Endothelial cell of umbilical vein (primary cell): ENCODE measurements around the gene GALK2. TPM values are rescaled to one million over a fixed set of nuclear protein-coding genes. Genes with fewer than 3 reads are reported as not detected.

ENCODE experiments used
- BruUV-seq: library from RNA; stranded (reverse); fragments of 400-500 nt; replicated peaks from 2 replicates; lab custom pipeline; 2021; lab: Mats Ljungman, UMichigan
- CTCF ChIA-PET: fragments of 300-600, 350-600 bp; sonication (Branson Sonifier 250); formaldehyde crosslinking; loops from one replicate; lab custom pipeline; 2021; ENCODE audit warnings: antibody characterized with exemption, inconsistent platforms; lab: Charles Lee
- POLR2A ChIA-PET: fragments of 300-600, 350-600 bp; sonication (Branson Sonifier 250); formaldehyde crosslinking; loops from one replicate; lab custom pipeline; 2021; ENCODE audit warnings: antibody characterized with exemption, inconsistent platforms; lab: Charles Lee
- DNase-seq: peaks from one replicate; pipeline ENCODE4 v3.0.0-alpha.2; 2011; ENCODE audit warnings: low read depth, low spot score
- FAIRE-seq: peaks from 2 replicates; lab custom pipeline; 2011; peaks lifted over from hg19 to GRCh38; lab: Jason Lieb, UNC
- H2AFZ ChIP-seq: 2 replicates; pipeline ENCODE4 v1.6.0; 2012; ENCODE audit warnings: low read depth, low read length, control low read depth, inconsistent platforms
- H3K27ac ChIP-seq: 2 replicates; pipeline ENCODE4 v1.5.1; 2011; ENCODE audit warnings: low read depth, mild to moderate bottlenecking, control low read depth, low read length, moderate library complexity; ENCODE audit not compliant: insufficient read depth
- H3K27me3 ChIP-seq, 2 experiments: 2 replicates each; pipeline versions ENCODE4 v1.6.0 to v1.6.1; 2011; ENCODE audit warnings: low read length in 2 of 2, mixed read lengths in 1 of 2; ENCODE audit not compliant: control insufficient read depth in 2 of 2, insufficient read depth in 2 of 2
- H3K36me3 ChIP-seq, 2 experiments: 2 replicates in 1 of 2; 3 replicates in 1 of 2; pipeline ENCODE4 v1.5.1; 2011; ENCODE audit warnings: low read length in 2 of 2, mild to moderate bottlenecking in 1 of 2, moderate library complexity in 1 of 2; ENCODE audit not compliant: control insufficient read depth in 2 of 2, insufficient read depth in 2 of 2; ENCODE audit errors: extremely low read depth in 1 of 2
- H3K4me1 ChIP-seq: 3 replicates; pipeline ENCODE4 v1.5.1; 2011; ENCODE audit warnings: mild to moderate bottlenecking, low read length; ENCODE audit not compliant: control insufficient read depth, insufficient read depth; ENCODE audit errors: extremely low read depth
- H3K4me2 ChIP-seq: 2 replicates; pipeline ENCODE4 v1.6.1; 2011; ENCODE audit warnings: low read length, control low read depth, mixed read lengths; ENCODE audit not compliant: insufficient read depth
- H3K4me3 ChIP-seq, 3 experiments: fragments of 200-600 bp in 1 of 3; sonication (generic), shearing (Covaris generic) in 1 of 3; replicated peaks in 1 of 3; 2 replicates each; pipeline ENCODE4 v1.5.1; 2011 to 2016; ENCODE audit warnings: control low read depth in 3 of 3, low read length in 3 of 3, mild to moderate bottlenecking in 2 of 3, inconsistent platforms in 1 of 3, low read depth in 1 of 3, moderate library complexity in 1 of 3; ENCODE audit not compliant: insufficient read depth in 1 of 3
- H3K79me2 ChIP-seq: 2 replicates; pipeline ENCODE4 v1.6.0; 2012; ENCODE audit warnings: low read length, inconsistent platforms; ENCODE audit not compliant: control insufficient read depth, insufficient read depth
- H3K9ac ChIP-seq: replicated peaks from 2 replicates; pipeline ENCODE3; 2011; ENCODE audit warnings: low read length, control low read depth; ENCODE audit not compliant: insufficient read depth; ENCODE audit errors: extremely low read depth
- H3K9me1 ChIP-seq: replicated peaks from 3 replicates; pipeline ENCODE4 v1.6.0; 2011; ENCODE audit warnings: mild to moderate bottlenecking, low read length; ENCODE audit not compliant: control insufficient read depth, insufficient read depth; ENCODE audit errors: extremely low read depth
- H3K9me3 ChIP-seq: replicated peaks from 2 replicates; pipeline ENCODE4 v1.5.1; 2012; ENCODE audit warnings: low read length, inconsistent platforms; ENCODE audit not compliant: control insufficient read depth, insufficient read depth
- H4K20me1 ChIP-seq: replicated peaks from 2 replicates; pipeline ENCODE3; 2011; ENCODE audit warnings: mild to moderate bottlenecking, low read length; ENCODE audit not compliant: control insufficient read depth, insufficient read depth; ENCODE audit errors: extremely low read depth
- EZH2 ChIP-seq: IDR thresholded peaks from 2 replicates; pipeline ENCODE4 v1.6.1; 2012; ENCODE audit warnings: borderline replicate concordance, low read depth, mild to moderate bottlenecking, moderate library complexity, low read length, inconsistent platforms; ENCODE audit not compliant: severe bottlenecking
- FOS ChIP-seq: IDR thresholded peaks from 2 replicates; pipeline ENCODE4 v1.6.1; 2011; ENCODE audit warnings: mild to moderate bottlenecking, low read length, moderate library complexity, borderline replicate concordance; ENCODE audit not compliant: insufficient read depth
- GATA2 ChIP-seq: IDR thresholded peaks from 2 replicates; pipeline ENCODE4 v1.7.0; 2011; ENCODE audit warnings: low read depth, mild to moderate bottlenecking, moderate library complexity, mixed read lengths, low read length; ENCODE audit not compliant: insufficient read length, insufficient read depth
- JUN ChIP-seq: IDR thresholded peaks from 2 replicates; pipeline ENCODE4 v1.6.1; 2011; ENCODE audit warnings: borderline replicate concordance, low read depth; ENCODE audit not compliant: insufficient read length, insufficient read depth
- MYC ChIP-seq: IDR thresholded peaks from one replicate; pipeline ENCODE4 v1.6.1; 2011; ENCODE audit warnings: mild to moderate bottlenecking, low read depth, low read length
- POLR2A ChIP-seq: IDR thresholded peaks from 2 replicates; pipeline ENCODE4 v1.6.1; 2012; ENCODE audit warnings: low read depth, mild to moderate bottlenecking, control low read depth, low read length
- POLR2AphosphoS5 ChIP-seq: IDR thresholded peaks from 2 replicates; pipeline ENCODE4 v1.6.1; 2012; ENCODE audit warnings: low read depth, mild to moderate bottlenecking, control low read depth, low read length, moderate library complexity; ENCODE audit not compliant: insufficient read depth
- dilution Hi-C: fragments of 300-500 bp; cut with MboI; formaldehyde crosslinking; loops from one replicate; pipeline ENCODE4 v1.15.0; 2019; ENCODE audit warnings: low sequenced_read_pairs; ENCODE audit not compliant: extremely low pct_ligation_motif_present
- intact Hi-C: fragments of 100-400 bp; cut with micrococcal nuclease; formaldehyde crosslinking; loops from one replicate; pipeline ENCODE4 v1.10.0; 2022
- polyA plus RNA-seq, 4 experiments: library from polyadenylated mRNA; depleted of rRNA in 3 of 4; stranded (reverse) in 3 of 4; unstranded in 1 of 4; fragments of >200 nt; gene quantifications; 2 replicates each; pipeline versions ENCODE4 v1.2.1 to v1.2.3, GENCODE V29; 2011 to 2012; ENCODE audit warnings: missing spikeins in 1 of 4
- total RNA-seq: library from RNA; stranded (reverse); gene quantifications from 2 replicates; pipeline ENCODE4 v1.2.3, GENCODE V29; 2021
- TF ChIP-seq, protein P1 (sequence below), 2 donors: IDR thresholded peaks; 1 replicate in 1 of 2; 2 replicates in 1 of 2; pipeline ENCODE4 v1.5.1; 2011; ENCODE audit warnings: low read length in 2 of 2, mild to moderate bottlenecking in 2 of 2, moderate library complexity in 2 of 2, control low read depth in 1 of 2, inconsistent platforms in 1 of 2, low read depth in 1 of 2; ENCODE audit not compliant: insufficient read depth in 1 of 2; ENCODE audit errors: extremely low read depth in 1 of 2
- TF ChIP-seq, protein P2 (sequence below): IDR thresholded peaks from 2 replicates; pipeline ENCODE4 v1.6.1; 2011; ENCODE audit not compliant: insufficient read depth, insufficient read length

Gene GALK2
- total and polyA plus RNA-seq, 2 donors (not counting 3 experiments of a cell fraction or from before 2014, with no cell fraction given): 19.9 to 31.3 TPM

DNA sequence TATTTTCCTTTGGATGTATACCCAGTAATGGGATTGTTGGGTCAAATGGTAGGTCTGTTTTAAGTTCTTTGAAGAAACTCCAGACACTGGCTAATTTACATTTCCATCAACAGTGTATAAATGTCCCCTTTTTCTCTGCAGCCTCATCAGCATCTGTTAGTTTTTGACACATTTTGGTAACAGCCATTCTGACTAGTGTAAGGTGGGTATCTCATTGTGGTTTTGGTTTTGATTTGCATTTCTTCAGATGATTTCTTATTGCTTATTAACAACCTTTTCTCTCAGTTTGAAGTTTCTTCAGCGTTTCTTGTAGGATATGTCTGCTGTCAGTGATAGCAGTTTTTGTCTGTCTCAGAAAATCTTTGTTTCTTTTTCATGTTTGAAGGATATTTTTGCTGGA is 15.4 kb downstream of the GALK2 start:
- FAIRE-seq (no peak), DNase-seq (no peak)
- POLR2A ChIA-PET: no interaction called here
- H2AFZ ChIP-seq: no peak overlapping the region
- H3K9me1 ChIP-seq: no peaks in the 10 kb centered on the region
- no peak overlapping the region for H3K27ac ChIP-seq
- no peak overlapping the region for H3K4me2 ChIP-seq
- no peaks in the 10 kb centered on the region for H3K27me3 ChIP-seq
- H3K4me3 ChIP-seq: no peak overlapping the region
- dilution Hi-C loops: no loop called here
- H3K9ac ChIP-seq: no peak overlapping the region
- CTCF ChIA-PET: no interaction called here
- intact Hi-C loops: no loop called here
- no peaks in the 10 kb centered on the region for H4K20me1 ChIP-seq
- no peaks in the 10 kb centered on the region for H3K4me1 ChIP-seq
- BruUV-seq: no TSS peak
- H3K79me2 ChIP-seq: peaks cover 22% of the 10 kb centered on the region
- no peaks in the 10 kb centered on the region for H3K36me3 ChIP-seq
- H3K9me3 ChIP-seq: no peaks in the 10 kb centered on the region
- no peak for TF ChIP-seq FOS
- no peak for TF ChIP-seq GATA2
- no peak for TF ChIP-seq POLR2A
- no peak for TF ChIP-seq MYC

DNA sequence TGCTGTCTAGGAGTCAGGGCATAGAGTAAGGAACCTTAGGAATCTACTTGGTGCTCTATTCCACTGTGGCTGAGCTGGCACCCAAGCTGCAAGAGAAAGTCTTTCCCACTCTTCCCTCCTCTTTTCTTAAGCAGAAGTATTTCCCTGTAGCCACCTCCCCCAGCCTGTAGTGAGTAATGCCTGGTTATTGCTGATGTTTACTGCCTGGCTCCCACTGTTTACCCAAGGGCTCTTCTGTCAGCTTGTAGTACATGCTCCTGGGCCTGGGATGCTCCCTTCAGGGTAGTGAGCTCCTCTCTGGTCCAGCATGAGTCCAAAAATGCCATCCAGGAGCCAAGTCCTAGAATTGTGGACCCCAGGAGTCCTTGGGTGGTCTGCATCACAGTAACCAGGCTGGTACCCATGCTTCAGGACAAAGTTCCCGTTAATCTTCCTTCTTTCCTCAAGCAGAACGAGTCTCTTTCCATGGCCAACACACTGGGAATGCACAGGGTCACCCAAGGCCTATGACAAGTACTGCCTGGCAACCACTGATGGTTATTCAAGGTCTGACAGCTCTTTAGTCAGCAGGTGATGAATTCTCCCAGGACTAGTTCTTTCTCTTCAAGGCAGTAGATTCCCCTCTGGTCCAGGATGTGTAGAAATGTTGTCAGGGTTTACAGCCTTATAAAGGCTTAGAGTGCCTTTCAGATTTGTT is 17.6 kb downstream of the GALK2 start:
- CTCF ChIA-PET: no interaction called here
- intact Hi-C loops (no loop called here), dilution Hi-C loops (no loop called here)
- TF ChIP-seq FOS: no peak
- TF ChIP-seq EZH2: no peak
- TF ChIP-seq, protein P1, sequence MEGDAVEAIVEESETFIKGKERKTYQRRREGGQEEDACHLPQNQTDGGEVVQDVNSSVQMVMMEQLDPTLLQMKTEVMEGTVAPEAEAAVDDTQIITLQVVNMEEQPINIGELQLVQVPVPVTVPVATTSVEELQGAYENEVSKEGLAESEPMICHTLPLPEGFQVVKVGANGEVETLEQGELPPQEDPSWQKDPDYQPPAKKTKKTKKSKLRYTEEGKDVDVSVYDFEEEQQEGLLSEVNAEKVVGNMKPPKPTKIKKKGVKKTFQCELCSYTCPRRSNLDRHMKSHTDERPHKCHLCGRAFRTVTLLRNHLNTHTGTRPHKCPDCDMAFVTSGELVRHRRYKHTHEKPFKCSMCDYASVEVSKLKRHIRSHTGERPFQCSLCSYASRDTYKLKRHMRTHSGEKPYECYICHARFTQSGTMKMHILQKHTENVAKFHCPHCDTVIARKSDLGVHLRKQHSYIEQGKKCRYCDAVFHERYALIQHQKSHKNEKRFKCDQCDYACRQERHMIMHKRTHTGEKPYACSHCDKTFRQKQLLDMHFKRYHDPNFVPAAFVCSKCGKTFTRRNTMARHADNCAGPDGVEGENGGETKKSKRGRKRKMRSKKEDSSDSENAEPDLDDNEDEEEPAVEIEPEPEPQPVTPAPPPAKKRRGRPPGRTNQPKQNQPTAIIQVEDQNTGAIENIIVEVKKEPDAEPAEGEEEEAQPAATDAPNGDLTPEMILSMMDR (IDR thresholded peaks at IDR 0.05; ENCODE audit: extremely low read depth in 1 of 2, insufficient read depth in 1 of 2, low read depth in 1 of 2, low read length in 2 of 2): no peak
- TF ChIP-seq JUN: no peak
- TF ChIP-seq, protein P2, sequence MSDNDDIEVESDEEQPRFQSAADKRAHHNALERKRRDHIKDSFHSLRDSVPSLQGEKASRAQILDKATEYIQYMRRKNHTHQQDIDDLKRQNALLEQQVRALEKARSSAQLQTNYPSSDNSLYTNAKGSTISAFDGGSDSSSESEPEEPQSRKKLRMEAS: no peak
- TF ChIP-seq POLR2A: no peak
- TF ChIP-seq MYC: no peak
- no peak for TF ChIP-seq POLR2AphosphoS5
- no peak for TF ChIP-seq GATA2
- no peak overlapping the region for H3K4me2 ChIP-seq
- no peaks in the 10 kb centered on the region for H3K9me3 ChIP-seq
- no peak overlapping the region for H3K4me3 ChIP-seq
- no peaks in the 10 kb centered on the region for H3K27me3 ChIP-seq
- no peak for DNase-seq
- no peak overlapping the region for H3K27ac ChIP-seq
- no peak overlapping the region for H3K9ac ChIP-seq
- POLR2A ChIA-PET: no interaction called here
- H3K9me1 ChIP-seq: no peaks in the 10 kb centered on the region
- H3K79me2 ChIP-seq: peaks cover 25% of the 10 kb centered on the region
- H3K36me3 ChIP-seq: no peaks in the 10 kb centered on the region
- FAIRE-seq: no peak
- H3K4me1 ChIP-seq: no peaks in the 10 kb centered on the region
- BruUV-seq: no TSS peak
- H2AFZ ChIP-seq: no peak overlapping the region
- no peaks in the 10 kb centered on the region for H4K20me1 ChIP-seq
